ENCODE data around the gene DCHS1. TPM values are rescaled to one million over a fixed set of nuclear protein-coding genes. Genes with fewer than 3 reads are reported as not detected.

The DCHS1 gene
- total and polyA plus RNA-seq, 10 of the 15 experiments (the other 5 are each of a cell fraction or from before 2014, with no cell fraction given), result 0.02 to 0.64 (median 0.18) TPM; not detected in 1

- Histone ChIP-seq H3K27ac (ENCODE audit: control insufficient read depth, insufficient read depth) (no peak overlapping the region), H3K79me2 (ENCODE audit: control insufficient read depth, insufficient read depth, low read length) (no peaks in the 10 kb centered on the region), H4K20me1 (ENCODE audit: control insufficient read depth, insufficient read depth) (no peaks in the 10 kb centered on the region), H3K4me3 (no peak overlapping the region), H3K27me3 (replicated peaks in 1 of 2; ENCODE audit: control insufficient read depth in 2 of 2, insufficient read depth in 2 of 2, low read length in 1 of 2) (no peaks in the 10 kb centered on the region), H2AFZ (ENCODE audit: control insufficient read depth, low read depth, low read length) (no peak overlapping the region), H3K9me3 (replicated peaks; ENCODE audit: control insufficient read depth, insufficient read depth, low read length) (no peaks in the 10 kb centered on the region), H3K4me1 (ENCODE audit: control insufficient read depth, insufficient read depth, low read length) (no peaks in the 10 kb centered on the region), H3K9ac (ENCODE audit: control insufficient read depth, insufficient read depth, low read length) (no peak overlapping the region), H3K4me2 (ENCODE audit: control insufficient read depth, insufficient read depth) (no peak overlapping the region), H3K36me3 (ENCODE audit: control insufficient read depth in 2 of 2, insufficient read depth in 2 of 2, low read length in 1 of 2) (no peaks in the 10 kb centered on the region)
- in situ Hi-C loops (cut with MboI) (no loop called here), intact Hi-C loops (cut with micrococcal nuclease; ENCODE audit: unreplicated experiment) (no loop called here)
- ChIA-PET RAD21 (ENCODE audit: unreplicated experiment) (no interaction called here), SMC1A (ENCODE audit: uncharacterized antibody, unreplicated experiment) (interaction anchor here (0.7 to 1.4 kb wide), 2 partner anchors 9 to 132 kb away, joined by 3 read pairs; no protein-coding TSS in a partner anchor), CTCF (interaction anchor here (0.7 kb wide), 1 partner anchor 108 kb away, joined by 4 read pairs; no protein-coding TSS in a partner anchor), POLR2A (no interaction called here)
- FAIRE-seq, result no peak
- no TSS peak for BruUV-seq (replicated peaks)
- WGBS (ENCODE audit: insufficient coverage, insufficient replicate concordance, low lambda C conversion rate, missing lambda C conversion rate), result 76% methylated on average over 35 of the region's 36 CpGs
- no peak for ATAC-seq
- DNase-seq (ENCODE audit: low read depth, low spot score), result no peak
- TF ChIP-seq MAX (IDR thresholded peaks at IDR 0.05; ENCODE audit: low read depth, low read length) (no peak), NBN (IDR thresholded peaks at IDR 0.05) (no peak), MYB (IDR thresholded peaks at IDR 0.05; ENCODE audit: borderline replicate concordance, low read depth, low read length) (no peak), CBX3 (IDR thresholded peaks at IDR 0.05; ENCODE audit: borderline replicate concordance, low read depth) (no peak), CEBPZ (IDR thresholded peaks at IDR 0.05; ENCODE audit: low read depth, low read length) (no peak), PML (IDR thresholded peaks at IDR 0.05; ENCODE audit: low read length) (no peak), ATF7 (IDR thresholded peaks at IDR 0.05; ENCODE audit: low read depth) (no peak), ZBTB4 (CRISPR knock-in tag; IDR thresholded peaks at IDR 0.05) (no peak), ETV6 (conservative IDR thresholded peaks at IDR 0.05 in 1 of 2, IDR thresholded peaks at IDR 0.05 in 1 of 2; ENCODE audit: borderline replicate concordance in 1 of 2, low read depth in 1 of 2) (no peak), BACH1 (IDR thresholded peaks at IDR 0.05; ENCODE audit: borderline replicate concordance) (no peak), NRF1 (conservative IDR thresholded peaks at IDR 0.05; ENCODE audit: low read depth, low read length) (no peak), IRF5 (IDR thresholded peaks at IDR 0.05; ENCODE audit: borderline replicate concordance) (no peak)
Measured at GRCh38 chr11:6640036-6640984, 15.3 kb downstream of the DCHS1 start.

Measured in GM12878 (cell line).